Measurements from ENCODE around the gene EEF2KMT. TPM values are rescaled to one million over a fixed set of nuclear protein-coding genes. Genes with fewer than 3 reads are reported as not detected.

Gene EEF2KMT
- polyA plus RNA-seq, 4 donors: 10.7 to 16.2 (median 13.5) TPM

- no peak for DNase-seq (ENCODE audit: low read depth in 4 of 4, low spot score in 3 of 4)
These were observed 25.0 kb downstream of the EEF2KMT start for GRCh38 chr16:5072334-5073278.

GRCh38 chr16:5071681-5072333, 25.8 kb downstream of the EEF2KMT start, which contains the start of gene ALG1:
TSS of gene ALG1 (plus strand) at chr16:5071843. CDS start at chr16:5071850, 7 bp downstream.
- DNase-seq (ENCODE audit: low read depth in 4 of 4, low spot score in 3 of 4): peak; percentile 68 to 79 (median 72)

- no peak for DNase-seq (ENCODE audit: low read depth in 4 of 4, low spot score in 3 of 4)
These were observed 26.3 kb downstream of the EEF2KMT start for GRCh38 chr16:5071341-5071680.

DNA sequence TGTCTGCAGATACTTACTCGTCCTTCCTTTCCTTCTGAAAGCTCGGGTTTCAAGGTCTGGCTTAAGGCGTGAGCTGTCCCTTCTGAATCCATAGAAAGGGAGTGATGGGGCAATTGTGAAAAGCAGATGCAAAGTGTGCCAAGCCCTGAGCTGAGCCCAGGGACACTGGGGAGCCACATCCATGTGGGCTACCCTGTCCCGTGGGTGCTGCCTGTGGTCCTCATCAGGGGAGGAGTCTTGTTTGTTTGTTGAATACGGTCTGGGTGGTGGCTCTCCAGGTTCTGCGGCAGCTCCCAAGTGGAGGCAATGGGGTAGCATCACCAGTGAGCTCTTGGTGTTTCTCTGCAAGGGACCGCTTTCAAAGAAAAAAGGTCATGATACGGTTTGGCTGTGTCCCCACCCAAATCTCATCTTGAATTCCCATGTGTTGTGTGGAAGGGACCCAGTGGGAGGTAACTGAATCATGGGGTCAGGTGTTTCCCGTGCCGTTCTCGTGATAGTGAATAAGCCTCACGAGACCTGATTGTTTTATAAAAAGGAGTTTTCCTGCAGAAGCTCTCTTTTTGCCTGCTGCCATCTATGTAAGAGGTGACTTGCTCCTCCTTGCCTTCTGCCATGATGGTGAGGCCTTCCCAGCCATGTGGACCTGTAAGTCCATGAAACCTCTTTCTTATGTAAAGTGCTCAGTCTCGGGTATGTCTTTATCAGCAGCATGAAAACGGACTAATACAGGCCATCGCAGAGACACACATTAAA, 27.0 kb downstream of the EEF2KMT start:
- DNase-seq (ENCODE audit: low read depth in 4 of 4, low spot score in 3 of 4): no peak

- DNase-seq (ENCODE audit: low read depth in 4 of 4, low spot score in 3 of 4): no peak
These were observed 27.7 kb downstream of the EEF2KMT start for GRCh38 chr16:5069854-5070253.

- no peak for DNase-seq (ENCODE audit: low read depth in 4 of 4, low spot score in 3 of 4)
These were observed 28.5 kb downstream of the EEF2KMT start for GRCh38 chr16:5069048-5069447.

DNA sequence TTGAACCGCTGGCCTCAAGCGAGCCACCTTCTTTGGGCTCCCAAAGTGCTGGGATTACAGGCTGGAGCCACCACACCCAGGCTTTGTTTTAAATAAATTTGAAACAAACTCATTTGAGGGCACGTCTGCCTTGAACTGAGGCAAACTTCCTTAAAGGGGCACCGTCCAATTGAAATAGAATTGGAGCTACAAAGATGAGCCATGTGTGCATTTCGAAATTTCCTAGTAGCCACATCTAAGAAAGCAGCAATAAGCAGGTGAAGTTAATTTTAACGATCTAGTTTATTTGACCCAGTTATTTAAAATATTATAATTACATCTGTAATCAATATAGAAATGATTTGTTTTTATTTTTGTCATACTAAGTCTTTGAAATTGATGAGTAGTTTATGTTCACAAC, 31.1 kb downstream of the EEF2KMT start:
- DNase-seq (ENCODE audit: low read depth in 4 of 4, low spot score in 3 of 4): no peak

DNA sequence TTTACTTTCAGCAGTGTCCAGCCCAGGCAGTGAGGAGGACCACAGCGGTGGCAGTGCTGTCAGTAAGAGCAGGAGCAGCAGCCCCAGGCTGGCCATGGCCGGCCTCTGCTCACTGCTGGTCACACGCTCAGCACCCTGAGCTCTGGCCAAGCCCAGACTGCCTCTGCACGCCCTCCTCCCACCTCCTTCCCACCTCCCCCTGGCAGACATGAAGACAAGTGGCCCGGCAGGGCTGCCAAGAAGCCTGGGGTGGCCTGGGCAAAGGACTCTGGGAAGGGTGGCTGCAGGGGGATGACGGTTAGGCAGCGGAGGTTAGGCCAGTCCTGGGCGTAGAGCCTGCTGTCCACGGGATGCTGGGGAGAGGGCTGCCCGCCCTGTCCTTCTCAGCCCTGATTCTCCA, 31.8 kb downstream of the EEF2KMT start, which contains the start of gene C16orf89:
Gene C16orf89, minus strand, starts transcription at position 144 of the 400 bp plus-strand sequence. Its CDS starts 48 bp downstream, at position 96.
- no peak for DNase-seq (ENCODE audit: low read depth in 4 of 4, low spot score in 3 of 4)

DNA sequence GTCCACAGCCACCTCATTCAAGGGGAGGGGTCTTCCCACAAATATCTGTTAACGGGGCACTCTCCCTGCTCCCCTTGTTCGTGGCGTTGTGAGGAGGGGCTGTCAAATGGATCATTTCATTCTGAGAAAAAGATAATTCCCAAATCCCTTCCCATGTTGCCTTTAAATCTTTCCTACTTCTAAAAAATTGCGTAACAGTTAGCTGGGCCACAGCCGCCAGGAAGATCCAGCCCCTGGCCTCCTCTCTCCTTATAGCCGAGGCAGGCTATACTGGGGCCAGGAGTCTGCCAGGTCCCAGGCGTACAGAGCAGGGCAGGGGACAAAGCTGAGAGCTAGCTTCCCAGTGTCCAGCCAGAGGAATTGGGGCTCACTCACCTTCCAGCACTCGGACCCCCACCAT, 32.3 kb downstream of the EEF2KMT start:
- DNase-seq (ENCODE audit: low read depth in 4 of 4, low spot score in 3 of 4): no peak

DNA sequence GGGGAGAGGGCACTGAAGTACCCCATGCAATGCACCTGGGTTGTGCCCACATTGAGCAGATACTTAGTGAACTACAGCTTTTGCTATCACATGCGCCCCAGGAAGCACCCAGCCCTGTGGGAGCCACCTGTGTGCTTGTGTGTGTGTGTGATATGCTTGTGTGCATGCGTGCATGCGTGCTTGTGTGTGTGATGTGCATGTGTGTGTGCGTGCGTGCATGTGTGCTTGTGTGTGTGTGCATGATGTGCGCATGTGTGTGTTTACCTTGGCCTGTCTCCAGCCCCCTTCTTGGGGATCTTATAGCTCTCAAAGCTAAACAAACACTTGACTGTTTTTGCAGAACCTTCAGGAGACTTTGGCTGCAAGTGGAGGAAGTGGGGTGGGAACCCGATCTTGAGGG, 32.7 kb downstream of the EEF2KMT start:
- no peak for DNase-seq (ENCODE audit: low read depth in 4 of 4, low spot score in 3 of 4)

DNA sequence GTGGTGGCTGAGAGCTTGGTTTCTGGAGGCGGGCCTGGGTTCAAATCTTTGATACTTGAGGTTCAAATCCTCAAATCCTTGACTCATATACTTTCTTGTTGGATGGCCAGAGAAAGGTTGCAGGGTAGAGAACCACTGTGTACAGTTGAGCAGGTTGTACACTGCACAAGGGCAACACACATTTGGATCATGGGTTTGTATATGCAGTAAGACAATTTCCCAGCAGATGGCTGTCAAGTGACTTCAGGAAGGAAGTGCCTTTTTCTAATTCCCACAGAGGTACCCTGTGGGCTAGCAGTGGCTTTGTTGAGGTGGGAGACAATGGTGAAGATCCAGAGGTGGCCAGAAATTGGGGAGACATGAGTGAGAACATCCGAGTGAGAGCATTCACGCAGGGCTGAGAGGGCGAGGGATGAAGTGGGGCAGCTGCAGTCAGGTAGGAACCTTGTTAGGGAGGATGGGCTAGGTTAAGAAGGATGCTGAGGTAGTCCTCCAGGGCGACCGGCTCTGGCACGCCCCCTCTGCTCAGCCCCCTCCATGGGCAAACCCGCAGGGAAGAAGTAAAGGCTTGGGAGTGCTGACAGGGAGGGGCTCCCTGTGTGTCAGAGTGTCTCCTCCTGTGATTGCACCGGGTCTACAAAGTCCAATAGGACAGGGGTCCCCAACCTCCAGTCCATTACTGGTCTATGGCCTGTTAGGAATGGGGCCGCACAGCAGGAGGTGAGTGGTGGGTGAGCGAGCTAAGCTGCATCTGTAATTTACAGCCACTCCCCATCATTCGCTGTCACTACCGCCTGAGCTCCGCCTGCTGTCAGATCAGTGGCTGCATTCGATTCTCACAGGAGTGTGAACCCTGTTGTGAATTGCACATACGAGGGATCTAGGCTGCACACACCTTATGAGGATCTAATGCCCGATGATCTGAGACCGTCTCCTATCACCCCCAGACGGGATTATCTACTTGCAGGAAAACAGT, 34.5 kb downstream of the EEF2KMT start:
- DNase-seq (ENCODE audit: low read depth in 4 of 4, low spot score in 3 of 4): no peak

DNA sequence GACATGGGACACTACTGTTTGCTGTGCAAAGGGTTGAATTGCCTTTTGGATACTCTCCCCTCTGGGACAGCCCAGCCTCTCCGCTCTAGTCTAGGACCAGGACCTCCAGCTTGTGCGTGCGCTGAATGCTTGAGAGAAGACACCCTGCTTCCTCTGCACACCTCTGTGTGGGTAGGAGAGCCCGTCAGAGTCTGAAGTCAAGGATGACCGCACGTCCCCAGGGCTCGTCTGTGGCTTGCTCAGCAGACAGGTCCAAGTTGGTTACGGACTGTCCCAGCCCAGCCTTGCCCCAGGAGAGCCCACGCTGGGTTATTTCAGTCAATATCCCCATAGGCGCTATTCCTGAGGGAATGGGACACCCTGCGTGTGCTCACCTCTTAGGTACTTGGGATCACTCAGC, 35.5 kb downstream of the EEF2KMT start:
- DNase-seq (ENCODE audit: low read depth in 4 of 4, low spot score in 3 of 4): no peak

DNA sequence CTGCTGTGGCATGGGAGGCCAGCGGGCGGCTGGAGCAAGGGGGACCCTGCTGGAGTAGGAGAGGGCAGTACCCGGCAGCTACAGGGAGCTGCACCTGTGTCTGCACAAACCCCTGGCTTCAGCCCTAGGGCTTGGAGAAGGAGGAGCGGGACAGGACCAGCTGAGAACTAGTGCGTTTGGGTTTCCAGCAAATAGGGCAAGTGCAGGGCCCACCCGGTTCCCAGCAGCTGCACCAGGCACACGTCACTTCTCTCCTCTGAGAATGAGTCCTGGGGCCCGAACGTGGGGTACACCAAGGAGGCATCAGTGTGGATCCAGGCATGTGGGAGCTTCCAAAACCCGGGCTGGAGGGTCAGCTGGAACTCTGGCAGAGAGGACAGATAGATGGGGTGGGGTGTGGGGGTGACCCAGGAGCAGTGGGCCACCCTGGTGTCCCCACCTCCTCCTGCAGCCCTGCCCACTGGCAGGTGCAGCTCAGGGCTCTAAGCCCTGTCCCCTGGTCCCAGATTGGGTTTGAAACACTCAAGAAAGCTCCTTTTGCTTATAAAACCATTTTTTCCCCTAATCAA, 37.4 kb downstream of the EEF2KMT start:
- DNase-seq (ENCODE audit: low read depth in 4 of 4, low spot score in 3 of 4): no peak

DNA sequence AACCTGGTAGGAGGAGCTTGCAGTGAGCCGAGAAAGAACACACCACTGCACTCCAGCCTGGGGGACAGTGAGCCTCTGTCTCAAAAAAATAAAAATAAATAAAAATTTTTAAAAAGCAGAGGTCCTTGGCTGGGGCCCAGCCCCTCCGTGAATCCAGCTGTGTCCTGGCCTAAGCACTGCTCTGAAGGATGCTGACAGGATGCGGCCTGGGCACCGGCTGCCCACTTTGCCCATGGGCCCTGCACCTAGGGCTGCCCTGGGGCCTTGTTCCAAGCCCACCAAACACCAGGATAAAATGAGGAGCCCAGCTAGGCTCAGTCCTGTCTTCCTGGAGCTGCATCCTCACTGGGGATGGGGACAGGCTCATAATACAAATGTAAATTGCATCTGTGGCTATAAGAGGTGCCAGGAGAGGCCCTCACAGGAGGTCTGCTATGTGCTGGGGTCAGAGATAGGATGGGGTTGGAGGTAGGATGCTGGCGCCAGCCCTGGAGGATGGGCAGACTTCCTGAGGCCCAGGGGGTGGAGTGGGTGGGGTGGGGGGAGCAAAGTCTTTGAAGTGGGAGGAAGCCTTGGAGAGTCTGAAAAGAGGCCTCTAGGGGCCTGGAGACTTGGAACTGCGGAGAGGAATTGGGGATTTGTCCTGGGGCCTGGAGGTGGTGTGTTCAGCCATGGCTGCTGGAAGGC, 38.1 kb downstream of the EEF2KMT start:
- DNase-seq (ENCODE audit: low read depth in 4 of 4, low spot score in 3 of 4): no peak

DNA sequence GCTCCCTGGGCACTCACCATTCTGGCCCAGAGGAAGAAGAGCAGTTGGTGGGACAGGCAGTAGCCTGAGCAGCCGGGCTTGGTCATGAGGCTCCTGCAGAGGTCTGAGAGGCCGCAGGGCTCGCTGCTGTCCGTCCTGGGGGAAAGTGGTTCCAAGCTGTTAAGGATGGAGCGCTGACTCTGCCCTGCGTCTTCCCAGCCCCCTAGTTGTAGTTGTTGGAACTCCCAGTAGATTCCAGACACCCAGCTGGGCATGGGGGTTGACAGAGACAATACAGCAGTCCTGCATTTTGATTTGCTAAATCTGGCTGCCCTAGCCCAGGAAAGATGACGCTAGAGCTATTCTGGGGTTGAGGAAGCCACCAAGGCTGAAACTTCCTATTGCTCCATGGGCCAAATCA, 39.1 kb downstream of the EEF2KMT start:
- no peak for DNase-seq (ENCODE audit: low read depth in 4 of 4, low spot score in 3 of 4)

- DNase-seq (ENCODE audit: low read depth in 4 of 4, low spot score in 3 of 4): no peak
These were observed 41.2 kb downstream of the EEF2KMT start for GRCh38 chr16:5056352-5056751.

DNA sequence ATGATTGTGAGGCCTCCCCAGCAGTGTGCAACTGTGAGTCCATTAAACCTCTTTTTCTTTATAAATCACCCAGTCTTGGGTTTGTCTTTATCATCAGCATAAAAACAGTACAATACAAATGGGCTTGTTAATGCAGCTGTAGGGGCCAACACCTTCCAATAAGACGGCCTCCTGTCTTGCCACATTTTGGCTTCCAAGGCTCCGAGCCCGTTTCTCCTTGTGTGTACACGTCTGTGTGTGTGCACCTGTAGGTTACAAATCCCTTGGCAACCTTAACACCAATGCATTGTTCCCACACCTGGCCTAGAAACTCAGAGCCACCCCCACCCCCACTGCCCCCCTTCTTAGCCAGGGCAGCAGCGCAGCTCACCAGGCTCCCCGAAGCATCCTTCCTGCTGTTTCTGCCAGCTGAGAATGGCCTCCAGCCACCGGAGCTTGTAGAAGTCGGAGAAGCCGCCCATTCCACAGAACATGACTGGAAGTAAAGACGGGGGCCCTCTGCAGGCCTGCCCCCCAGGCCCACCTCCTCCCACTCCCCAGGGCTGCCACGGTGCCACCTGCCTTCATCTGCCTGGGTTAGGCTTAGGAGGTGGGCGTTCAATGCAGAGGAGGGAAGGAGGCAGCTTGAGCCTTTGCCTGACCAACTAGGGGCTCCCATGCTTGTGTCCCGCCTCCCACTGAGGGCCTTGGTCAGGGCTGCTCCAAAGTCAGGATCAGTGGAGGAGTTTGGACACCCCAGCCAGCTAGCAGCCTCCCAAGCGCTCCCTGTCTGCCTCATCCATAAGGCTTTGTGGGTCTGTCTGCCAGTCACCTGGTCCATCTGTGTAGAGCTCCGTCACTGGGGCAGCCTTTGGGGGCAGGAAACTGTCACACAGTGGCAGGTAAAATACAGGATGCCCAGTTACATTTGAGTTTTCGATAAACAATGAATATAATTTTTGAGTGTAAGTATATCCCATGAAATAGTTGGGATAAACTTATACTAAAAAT, 42.4 kb downstream of the EEF2KMT start:
- DNase-seq (ENCODE audit: low read depth in 4 of 4, low spot score in 3 of 4): no peak

DNA sequence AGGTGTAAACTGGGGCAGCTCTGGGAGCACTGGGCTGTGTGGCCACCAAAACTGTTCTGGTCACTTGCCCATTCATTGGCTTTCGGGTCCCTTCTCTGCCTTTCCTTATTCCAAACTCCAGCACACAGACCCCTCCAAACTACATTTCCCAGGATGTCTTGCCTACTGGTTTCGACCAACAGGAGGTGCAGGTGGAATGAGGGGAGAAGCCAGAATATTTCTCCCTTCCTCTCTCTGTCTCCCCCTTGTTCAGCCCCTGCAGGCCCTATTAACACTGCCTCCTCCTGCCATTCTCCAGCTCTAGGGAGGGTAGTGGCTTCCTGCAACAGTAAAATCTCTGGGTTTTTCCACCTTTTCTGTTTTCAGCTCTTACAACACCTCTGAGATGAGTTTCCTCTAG, 50.7 kb downstream of the EEF2KMT start:
- DNase-seq (ENCODE audit: low read depth in 4 of 4, low spot score in 3 of 4): no peak
